GM19372 (cell line): ENCODE measurements around the gene CS.
"Not testable (repeated sequence)": the region's sequence is repeated elsewhere in the genome, so short reads cannot be mapped to it uniquely, and the experiment has no call there.

Experiments used
- ATAC-seq: cut with Tn5 transposase; IDR thresholded peaks from one replicate; pipeline ENCODE4 v1.9.1; 2021; ENCODE audit warnings: mild to moderate bottlenecking, low read depth, moderate library complexity; ENCODE audit not compliant: unreplicated experiment

The CS gene

DNA sequence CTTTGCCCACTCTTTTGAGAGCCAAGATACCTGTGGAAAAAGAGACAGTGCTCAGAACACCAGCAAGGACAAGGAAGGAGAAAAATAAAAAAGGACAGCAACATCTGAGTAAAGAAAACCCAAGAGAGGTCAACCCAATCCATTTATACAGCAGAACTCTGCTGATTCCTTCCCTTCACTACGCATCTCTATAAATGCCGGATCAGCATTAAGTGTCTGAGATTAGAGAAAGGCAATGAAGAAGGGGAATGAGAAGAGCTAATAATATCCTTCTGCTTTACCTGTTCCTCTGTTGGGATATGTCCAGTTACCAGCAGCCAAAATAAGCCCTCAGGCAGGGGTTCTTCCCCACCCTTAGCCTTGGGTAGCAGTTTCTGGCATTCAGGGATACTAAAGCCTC lies 17.6 kb downstream of the CS start:
- no peak for ATAC-seq

DNA sequence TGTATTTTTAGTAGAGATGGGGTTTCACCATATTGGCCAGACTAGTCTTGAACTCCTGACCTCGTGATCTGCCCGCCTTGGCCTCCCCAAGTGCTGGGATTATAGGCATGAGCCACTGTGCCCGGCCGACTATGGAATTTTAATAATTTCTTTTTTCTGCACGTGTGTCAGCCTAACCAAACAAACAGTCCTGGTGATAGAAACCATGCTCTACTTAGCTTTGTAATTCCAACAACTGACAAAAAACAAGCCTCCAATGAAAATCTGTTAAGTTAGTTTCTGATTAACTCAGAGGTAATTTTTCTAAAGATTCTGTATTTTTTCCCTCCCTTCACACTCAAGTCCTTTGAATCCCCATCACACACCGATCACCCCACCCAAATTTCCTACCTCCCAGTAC lies 18.1 kb downstream of the CS start:
- no peak for ATAC-seq

DNA sequence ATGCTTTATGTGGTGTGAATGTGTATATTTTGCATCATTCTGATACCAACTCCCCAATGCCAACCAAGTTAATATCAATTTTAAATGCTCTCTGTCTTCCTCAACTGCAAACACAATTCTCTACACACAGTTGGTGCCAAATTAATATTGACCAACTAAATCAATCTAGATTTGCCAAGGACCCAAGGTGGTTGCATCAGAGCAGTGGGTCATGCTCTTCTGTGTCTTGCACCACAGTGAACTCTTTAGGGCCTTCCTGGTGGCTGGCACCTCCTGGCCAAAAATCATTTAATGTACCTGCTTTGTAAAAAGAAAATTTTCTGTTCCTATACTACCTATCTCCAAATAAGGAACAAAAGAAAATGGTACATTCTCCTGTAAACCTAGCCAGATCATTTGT lies 19.3 kb downstream of the CS start:
- ATAC-seq = no peak

DNA sequence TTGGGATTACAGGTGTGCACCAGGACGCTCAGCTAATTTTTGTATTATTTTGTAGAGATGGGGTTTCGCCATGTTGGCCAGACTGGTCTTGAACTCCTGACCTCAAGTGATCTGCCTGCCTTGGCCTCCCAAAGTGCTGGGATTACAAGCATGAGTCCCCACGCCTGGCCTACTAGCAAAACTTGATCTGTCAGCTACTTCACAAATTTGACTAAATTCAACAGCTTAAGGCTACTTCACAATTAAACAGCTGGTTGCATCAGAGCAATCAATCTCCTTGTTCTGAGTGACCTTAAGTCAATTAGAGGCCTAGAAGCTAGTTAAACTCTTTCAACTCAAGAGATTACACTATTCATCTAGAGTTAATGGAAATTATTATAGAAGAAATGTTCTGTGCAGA lies 21.2 kb downstream of the CS start:
- no peak for ATAC-seq

DNA sequence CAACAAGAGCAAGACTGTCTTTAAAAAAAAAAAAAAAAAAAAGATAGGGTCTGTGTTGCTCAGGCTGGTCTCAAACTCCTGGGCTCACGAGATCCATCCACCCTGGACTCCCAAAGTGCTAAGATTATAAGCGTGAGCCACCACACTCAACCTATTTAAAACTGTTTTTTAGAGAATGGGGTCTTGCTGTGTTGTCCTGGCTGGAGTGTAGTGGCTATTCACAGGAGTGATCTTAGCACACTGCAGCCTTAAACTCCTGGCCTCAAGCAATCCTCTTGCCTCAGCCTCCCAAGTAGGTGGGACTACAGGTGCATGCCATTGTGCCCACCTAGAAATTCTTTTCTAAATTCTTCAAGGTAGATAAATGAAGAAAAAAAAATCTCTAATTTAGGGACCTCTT lies 25.8 kb downstream of the CS start:
- no peak for ATAC-seq

DNA sequence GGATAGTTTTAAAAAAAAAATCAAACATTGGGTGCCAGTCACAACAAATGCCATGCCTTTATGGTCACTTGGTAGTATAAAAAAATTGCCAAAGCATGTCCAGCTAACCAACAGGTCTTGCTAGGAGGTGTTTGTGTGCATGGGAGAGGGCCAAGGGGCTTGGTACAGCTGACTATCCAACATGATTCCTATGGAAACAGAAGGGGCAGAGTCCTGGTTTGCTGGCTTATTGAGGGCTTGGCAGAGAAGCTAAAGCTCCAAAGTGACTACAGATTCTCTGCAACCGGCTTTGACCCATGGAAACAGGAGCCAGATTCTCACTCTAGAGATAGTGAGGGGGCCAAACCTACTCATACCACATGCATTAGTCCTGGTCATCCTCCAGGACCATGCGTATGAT lies 27.7 kb downstream of the CS start:
- not testable (repeated sequence) for ATAC-seq

DNA sequence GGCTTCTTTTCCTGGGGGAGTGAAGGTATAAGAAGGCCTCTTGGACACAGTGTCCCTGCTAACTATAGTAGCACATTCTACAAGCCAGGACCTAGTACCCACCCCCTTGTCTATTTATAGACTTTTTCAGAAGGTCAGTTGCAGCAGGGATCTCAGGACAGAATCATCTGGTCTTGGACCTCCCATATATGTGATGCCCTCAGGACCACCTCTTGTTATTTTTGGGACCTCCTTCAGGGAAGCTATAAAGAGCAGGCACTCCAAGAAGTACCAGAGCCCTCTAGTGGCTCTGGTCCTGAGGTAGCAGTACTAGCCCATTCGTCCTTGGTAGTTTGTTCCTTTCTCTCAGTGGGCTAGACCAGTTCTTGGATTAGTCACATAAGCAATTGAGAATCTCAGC lies 29.1 kb downstream of the CS start:
- no peak for ATAC-seq

DNA sequence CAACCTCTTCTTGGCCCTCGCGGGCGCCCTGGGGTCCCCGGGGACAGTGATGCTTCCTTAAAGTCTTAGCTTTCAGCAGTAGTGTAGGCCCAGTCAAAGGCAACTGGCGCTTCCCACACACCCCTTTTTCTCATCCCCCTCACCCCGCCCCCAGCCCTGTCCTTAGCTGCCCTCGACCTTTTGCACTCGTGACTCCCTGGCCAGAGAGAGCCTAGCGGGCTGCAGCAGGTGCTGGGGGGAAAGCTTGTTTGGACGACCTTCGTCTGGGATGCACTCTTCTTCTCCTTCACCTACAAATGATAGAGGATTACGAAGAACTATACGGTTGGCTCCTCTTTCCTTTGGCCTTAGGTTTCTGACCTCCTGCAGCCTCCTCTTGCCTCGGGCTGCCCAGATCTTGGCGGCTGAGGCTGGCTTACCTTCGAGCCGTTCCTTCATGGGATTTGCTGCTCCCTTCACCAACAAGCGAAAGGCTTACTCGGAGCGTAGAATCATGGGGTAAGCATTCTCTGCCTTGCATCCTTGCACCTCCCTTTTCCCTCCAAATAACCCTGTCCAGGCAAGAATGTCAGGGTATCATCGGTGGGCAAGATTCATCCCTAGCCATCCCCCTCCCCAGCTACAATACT lies 32.6 kb downstream of the CS start:
- peak; percentile 15 for ATAC-seq

DNA sequence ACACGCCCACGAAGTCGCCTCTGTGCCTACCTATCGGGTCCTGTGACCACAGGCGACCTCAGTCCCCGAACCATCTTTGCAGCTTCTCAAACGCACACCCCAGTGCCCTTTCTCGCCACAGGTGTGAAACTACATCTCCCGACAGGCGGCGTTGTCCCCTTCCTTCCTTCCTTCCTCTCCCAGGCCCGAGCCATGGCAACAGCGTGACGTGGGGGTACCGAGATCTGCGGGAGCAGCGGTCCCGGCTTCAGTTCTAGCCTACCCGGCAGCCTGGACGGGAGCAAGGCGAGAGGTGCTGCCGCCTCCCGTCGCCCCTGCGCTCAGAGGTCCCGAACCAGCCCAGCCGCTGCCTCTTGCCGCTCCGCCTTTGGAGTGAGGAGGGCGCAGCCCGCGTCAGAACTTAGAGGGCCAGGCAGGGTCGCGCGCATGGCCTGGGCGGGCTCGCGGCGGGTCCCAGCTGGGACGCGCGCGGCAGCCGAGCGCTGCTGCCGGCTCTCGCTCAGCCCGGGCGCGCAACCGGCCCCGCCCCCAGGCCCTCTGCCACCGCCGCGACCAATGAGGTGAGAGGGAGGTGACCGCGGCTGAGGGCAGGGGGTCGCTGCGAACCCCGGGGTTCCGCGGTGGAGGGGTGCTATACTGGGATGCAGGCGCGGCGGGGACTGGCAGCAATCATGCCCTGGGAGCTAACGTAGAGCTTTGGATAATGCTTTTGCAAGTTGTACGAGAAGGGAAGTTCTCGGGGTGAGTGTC lies 33.3 kb downstream of the CS start, which contains the start of gene COQ10A:
Gene COQ10A (plus strand): TSS at position 250 of the 750 bp plus-strand sequence. CDS start 177 bp downstream, at position 427.
- ATAC-seq = peak; percentile 89

DNA sequence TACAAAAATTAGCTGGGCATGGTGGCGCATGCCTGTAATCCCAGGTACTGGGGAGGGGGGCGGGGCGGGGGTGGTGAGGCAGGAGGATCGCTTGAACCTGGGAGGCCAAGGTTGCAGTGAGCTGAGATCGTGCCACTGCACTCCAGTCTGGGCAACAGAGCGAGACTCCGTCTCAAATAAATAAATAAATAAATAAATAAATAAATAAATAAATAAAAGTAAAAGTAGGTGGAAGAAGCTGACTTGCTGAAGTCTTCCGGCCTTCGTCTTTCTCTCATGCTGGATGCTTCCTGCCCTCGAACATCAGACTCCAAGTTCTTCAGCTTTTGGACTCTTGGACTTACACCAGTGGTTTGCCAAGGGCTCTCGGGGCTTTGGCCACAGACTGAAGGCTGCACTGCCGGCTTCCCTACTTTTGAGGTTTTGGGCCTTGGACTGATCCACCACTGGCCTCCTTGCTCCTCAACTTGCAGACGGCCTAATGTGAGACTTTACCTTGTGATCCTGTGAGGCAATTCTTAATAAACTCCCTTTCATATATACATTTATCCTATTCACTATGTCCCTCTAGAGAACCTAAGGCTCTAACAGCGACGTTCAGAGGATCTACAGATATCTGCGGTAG lies 34.0 kb downstream of the CS start:
- ATAC-seq = not testable (repeated sequence)

DNA sequence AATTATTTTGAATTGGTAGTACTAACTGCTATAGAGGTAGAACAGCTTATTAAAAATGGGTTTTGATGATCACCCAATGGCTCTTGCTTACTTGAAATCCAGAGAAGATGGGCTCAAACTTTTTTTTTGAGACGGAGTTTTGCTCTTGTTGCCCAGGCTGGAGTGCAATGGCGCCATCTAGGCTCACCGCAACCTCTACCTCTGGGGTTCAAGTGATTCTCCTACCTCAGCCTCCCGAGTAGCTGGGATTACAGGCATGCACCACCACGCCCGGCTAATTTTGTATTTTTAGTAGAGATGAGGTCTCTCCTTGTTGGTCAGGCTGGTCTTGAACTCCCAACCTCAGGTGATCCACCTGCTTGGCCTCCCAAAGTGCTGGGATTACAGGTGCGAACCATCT lies 37.2 kb downstream of the CS start:
- not testable (repeated sequence) for ATAC-seq

DNA sequence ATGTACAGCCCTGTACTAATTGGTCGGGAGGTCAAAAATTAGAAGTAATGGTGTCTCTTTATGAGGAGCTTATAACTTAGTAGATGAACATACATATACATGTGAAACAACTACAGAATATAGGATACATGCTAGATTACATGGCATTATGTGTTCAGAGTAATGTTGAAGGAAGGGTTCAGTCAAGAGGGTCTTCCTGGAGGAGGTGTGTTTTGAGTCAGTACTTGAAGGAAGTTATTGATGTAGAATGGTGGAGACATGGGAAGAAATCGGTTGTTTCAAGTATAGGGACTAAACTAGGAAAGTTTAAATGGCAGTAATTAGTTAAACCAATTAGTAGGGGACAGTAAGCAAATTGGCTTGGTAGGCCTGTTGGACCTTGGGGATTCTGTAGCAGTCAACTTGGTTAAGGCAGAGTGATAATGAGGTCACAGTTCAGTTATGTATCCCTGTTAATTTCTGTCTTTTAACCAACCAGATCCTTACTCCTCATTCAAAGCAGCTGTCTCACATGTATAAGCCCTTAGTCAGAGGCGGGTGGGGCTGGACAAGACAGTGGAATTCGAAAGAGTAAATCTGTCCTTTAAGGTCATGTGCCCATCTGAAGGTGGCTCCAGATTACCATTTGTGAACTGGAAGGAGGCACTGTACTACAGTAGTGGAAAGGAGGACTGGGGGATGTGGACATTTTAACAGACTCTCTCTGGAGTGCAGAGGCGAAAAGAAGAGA lies 38.5 kb downstream of the CS start:
- no peak for ATAC-seq

DNA sequence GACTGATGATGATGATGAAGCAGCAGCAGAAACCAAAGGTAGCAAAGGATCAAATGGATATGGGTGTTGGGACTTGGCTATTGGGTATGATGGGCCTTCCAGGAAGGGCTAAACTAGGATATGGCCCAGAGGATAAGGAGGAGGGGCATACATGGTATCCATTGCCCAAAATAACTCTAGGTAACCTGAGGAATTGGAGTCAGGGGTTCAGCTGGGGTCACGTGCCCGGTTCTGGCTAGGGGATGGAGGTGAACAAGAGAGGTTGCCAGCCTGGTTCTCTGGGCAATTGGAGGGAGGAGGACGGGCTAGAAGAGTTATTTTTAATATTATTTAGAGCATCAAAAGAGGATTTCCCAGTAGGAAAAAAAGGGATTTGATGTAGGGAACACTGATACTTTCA lies 39.2 kb downstream of the CS start:
- no peak for ATAC-seq

DNA sequence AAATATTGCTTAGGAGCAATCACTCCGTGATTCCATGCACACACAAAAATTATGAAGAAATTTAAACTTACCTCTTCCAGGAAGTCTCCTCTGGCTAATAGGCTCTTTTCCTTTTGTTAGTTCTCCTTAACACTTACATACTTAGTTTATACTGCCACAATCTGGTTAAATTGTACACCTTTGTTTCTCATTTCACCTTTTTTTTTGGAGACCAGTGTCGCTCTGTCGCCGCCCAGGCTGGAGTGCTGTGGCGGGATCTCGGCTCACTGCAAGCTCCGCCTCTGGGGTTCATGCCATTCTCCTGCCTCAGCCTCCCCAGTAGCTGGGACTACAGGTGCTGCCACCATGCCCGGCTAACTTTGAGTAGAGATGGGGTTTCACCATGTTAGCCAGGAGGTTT lies 39.8 kb downstream of the CS start:
- no peak for ATAC-seq

DNA sequence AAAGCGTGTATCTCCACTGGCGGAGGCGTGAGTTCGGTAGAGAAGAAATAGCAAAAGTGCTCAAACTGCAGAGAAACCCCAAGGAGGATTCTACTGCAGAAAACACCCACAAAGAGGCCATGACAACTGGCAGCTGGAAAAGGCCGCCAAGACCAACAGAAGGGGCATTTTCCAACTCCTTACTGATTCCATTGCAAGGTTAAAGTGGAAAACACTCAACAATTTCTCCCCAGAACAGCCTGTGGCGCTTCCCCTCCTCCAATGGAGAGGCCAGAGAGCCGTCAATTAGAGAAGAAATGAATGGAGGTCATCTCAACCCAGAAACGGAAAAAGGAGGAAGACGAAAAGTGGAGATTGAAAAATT lies 41.3 kb downstream of the CS start:
- no peak for ATAC-seq

DNA sequence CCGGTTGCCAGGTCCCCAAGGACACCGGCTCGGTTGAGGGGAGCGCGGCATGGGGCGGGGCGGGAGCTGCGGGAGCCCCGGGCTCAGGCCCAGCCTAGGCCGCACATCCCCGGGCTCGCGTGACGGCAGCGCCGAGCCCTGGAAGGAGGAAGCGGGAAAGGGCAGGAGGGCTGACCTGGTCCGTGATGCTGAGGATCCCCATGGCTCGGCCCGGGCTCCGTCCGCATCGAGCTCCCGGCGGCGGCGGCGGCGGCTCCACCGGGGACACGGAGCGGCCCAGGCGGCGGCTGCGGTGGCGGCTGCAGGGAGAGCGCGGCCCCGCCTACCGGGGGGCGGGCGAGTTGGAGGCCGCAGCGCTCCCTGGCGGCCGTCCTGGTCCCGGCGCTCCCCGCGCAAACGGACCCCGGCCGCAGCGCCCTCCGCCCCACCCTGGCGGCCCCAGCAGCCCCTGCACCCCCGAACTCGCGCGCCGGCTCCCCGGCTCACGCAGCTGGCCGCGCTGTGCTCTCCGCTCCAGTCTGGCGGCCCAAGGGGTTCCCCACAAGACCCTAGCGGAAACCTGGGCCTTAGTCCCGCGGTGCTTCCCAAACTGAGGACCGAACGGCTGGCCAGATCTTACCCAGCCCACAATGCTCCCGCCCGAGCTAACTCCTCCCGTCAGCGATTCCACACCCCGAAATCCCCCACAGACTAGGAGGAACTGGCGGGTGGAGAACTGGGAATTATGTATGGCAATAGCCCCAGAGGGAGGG lies 41.9 kb downstream of the CS start, which contains the start of gene ANKRD52:
Gene ANKRD52 (minus strand): TSS at position 317 of the 752 bp plus-strand sequence. CDS start 115 bp downstream, at position 202.
- ATAC-seq = peak; percentile 83

DNA sequence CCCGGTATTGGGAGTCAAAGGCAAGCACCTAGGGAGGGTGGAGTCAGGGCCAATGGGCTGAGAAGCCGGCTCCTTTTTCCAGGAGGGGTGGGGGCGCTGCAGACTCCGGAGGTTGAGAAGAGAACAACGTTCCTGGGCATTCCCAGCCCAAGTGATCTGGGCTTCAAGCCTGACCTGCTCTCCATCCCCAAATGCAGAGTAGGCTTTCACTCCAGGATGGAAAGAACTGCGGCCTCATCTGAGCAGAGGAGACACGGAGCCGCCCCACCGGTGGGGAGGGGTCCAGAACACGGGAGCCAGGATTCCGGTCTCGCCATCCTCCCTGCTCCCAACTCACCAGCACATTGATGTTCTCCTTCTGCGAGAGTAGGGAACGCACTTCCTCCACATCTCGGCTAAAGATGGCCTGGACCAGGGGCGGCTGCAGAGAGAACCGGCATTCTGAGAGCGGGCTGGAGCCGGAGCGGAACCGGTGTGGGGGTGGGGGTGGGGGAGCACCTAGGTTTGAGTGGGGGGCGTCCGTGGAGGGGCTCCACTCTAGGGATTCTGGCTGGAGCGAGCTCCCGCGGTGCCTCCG lies 42.6 kb downstream of the CS start:
- no peak for ATAC-seq

DNA sequence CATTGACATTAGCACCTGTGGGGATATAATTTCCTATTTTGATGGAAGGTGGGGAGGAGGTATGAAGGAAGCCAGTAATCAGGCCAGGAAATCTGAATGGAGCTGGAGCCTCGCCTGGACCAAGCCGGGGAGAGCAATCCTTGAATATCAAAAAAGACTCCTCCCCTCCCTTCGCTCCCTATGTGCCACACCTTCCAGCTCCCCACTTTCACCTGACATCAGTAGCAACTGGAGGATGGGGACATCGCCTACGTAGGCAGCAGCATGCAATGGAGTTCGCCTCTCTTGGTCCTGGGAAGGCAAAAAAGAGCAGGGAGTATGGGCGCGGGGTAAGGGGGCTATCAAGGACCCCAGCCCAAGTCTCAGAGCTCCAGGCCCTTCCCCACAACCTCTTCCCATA lies 43.1 kb downstream of the CS start:
- no peak for ATAC-seq

DNA sequence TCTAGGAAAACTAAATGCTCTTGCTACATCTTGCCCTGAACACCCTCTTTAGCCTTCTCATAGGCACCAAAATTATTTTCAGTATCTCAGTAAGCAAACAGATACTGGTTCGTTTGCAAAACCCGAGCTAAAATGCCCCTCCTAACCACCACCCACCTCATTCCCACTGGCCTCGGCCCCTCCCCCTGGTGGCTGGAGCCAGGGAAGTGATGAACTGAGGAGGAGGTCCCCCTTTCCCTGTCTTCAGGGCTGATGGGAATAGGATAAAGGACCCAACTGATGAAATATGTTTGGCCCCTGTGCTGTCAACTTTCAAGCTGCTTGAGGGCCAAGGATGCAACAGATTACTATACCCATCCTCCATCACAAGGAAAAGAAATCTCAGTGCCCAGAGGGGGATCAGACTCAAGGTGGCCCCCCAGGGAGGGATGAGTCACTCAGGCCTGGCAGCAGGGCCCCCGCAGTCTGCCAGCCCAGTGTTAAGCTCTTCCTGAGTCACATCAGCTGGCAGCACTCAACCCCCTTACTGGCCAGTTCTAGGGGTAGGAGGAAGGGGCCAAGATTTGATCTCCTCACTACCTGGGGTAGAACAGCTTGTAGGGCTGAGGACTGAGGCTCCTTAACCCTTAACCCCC lies 43.7 kb downstream of the CS start:
- ATAC-seq = no peak

DNA sequence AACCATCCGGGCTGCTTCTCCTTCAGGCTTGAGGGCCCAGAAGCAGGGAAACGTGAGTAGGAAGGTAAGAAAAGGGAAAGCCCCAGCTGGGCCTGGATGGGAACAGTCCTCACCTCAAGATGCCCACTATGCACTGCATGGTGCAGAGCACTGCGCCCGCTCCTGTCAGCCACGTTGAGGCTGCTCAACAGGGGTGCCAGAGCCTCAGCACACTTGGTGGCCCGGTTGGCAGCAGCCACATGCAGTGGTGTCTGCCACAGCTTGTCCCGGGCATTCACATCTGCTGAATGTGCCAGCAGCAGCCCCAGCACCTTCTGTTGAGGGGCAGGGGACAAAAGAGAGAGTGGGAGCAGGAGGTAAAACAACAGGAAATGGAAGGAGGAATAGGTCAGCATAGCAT lies 44.5 kb downstream of the CS start:
- ATAC-seq = no peak
